Measurements from ENCODE around the gene TRIM7. TPM values are rescaled to one million over a fixed set of nuclear protein-coding genes. Genes with fewer than 3 reads are reported as not detected.

Gene TRIM7
- total and polyA plus RNA-seq, 2 of the 4 experiments (the other 2 are of a cell fraction): 0.54 to 1.0 TPM

DNA sequence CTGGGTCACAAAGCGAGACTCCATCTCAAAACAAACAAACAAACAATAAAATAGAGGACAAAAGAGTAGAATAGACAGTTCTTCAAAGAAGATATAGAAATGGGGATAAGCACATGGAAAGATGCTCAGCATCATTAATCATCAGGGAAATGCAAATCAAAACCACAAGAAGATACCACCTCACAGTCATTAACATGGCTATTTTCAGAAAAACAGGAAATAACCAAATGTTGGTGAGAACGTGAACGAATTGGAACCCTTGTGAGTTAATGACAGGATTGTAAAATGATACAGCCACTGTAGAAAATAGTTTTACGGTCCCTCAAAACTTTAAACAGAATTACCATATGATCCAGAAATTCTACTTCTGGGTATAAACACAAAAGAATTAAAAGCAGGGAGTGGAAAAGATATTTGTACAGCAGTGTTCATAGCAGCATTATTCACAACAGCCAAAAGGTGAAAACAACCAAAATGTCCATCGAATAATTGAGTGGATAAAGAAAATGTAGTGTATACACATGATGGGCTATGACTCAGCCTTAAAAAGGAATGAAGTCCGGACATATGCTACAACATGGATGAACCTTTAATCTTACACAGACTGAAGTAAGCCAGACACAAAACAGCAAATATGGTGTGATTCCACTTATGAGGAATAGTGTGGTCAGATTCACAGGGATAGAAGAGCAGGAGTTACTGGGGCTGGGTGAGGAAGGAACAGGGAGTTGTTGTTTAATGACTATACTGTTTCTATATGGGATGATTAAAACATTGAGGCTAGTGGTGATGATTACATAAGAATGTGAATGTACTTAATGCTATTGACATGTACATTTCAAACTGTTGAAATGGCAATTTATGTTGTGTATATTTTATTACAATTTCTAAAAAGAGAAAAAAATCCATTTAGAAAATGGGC is 37.9 kb downstream of the TRIM7 start:
- ChIA-PET CTCF (interaction anchor here (0.6 kb wide), 1 partner anchor 314 kb away, joined by 5 read pairs; no protein-coding TSS in a partner anchor), POLR2A (ENCODE audit: unreplicated experiment) (no interaction called here)
- no peak overlapping the region for H3K23ac ChIP-seq (ENCODE audit: low read depth, low read length)
- no peaks in the 10 kb centered on the region for H3K79me1 ChIP-seq (ENCODE audit: low read depth in 1 of 2, low read length in 2 of 2)
- intact Hi-C loops (cut with micrococcal nuclease) (no loop called here), in situ Hi-C loops (cut with MboI; ENCODE audit: low sequenced_read_pairs) (no loop called here), dilution Hi-C loops (cut with HindIII; ENCODE audit: low sequenced_read_pairs, unreplicated experiment) (no loop called here)
- WGBS, 2 experiments (ENCODE audit: extremely low coverage in 2 of 2, insufficient read length in 1 of 2): no CpG with 5 or more reads among the region's 6 CpGs
- peaks cover 4% of the 10 kb centered on the region; the same call in 1 of the 2 replicates for H3K4me1 ChIP-seq (ENCODE audit: control insufficient read depth, insufficient read depth, low read length)
- H3K4me2 ChIP-seq (ENCODE audit: low read depth, low read length): no peak overlapping the region
- BruUV-seq (replicated peaks): no TSS peak
- H4K8ac ChIP-seq (ENCODE audit: low read depth in 2 of 2, low read length in 2 of 2): no peak overlapping the region
- no peak overlapping the region for H2BK5ac ChIP-seq (ENCODE audit: low read depth, low read length, poor library complexity, severe bottlenecking)
- H3K36me3 ChIP-seq (ENCODE audit: control insufficient read depth, insufficient read depth, low read length): no peaks in the 10 kb centered on the region
- H3K27ac ChIP-seq (ENCODE audit: insufficient read depth, low read length): no peak overlapping the region
- no peak overlapping the region for H3K56ac ChIP-seq (ENCODE audit: extremely low read depth, insufficient read depth, low read length)
- DNase-seq (no peak), ATAC-seq (ENCODE audit: low read depth) (no peak)
- H2BK120ac ChIP-seq (ENCODE audit: low read depth, low read length): no peak overlapping the region
- H2AFZ ChIP-seq (replicated peaks; ENCODE audit: low read length, poor library complexity): no peak overlapping the region
- H3K27me3 ChIP-seq (ENCODE audit: control insufficient read depth, insufficient read depth, low read length): no peaks in the 10 kb centered on the region
- H3K9me1 ChIP-seq (ENCODE audit: insufficient read depth, low read length): peaks cover 5% of the 10 kb centered on the region
- H4K91ac ChIP-seq (ENCODE audit: insufficient read depth, low read depth, low read length): no peak overlapping the region
- TF ChIP-seq SMC3 (IDR thresholded peaks at IDR 0.05; ENCODE audit: low read depth, low read length): no peak
- no peak for TF ChIP-seq CHD1 (IDR thresholded peaks at IDR 0.05; ENCODE audit: low read depth, low read length)
- TF ChIP-seq RFX5 (IDR thresholded peaks at IDR 0.05; ENCODE audit: low read depth, low read length): no peak
- H3K4ac ChIP-seq (ENCODE audit: low read depth, low read length): no peak overlapping the region
- no peak overlapping the region for H2AK9ac ChIP-seq (replicated peaks; ENCODE audit: low read depth, low read length, poor library complexity)
- no peak overlapping the region for H2BK20ac ChIP-seq (ENCODE audit: low read depth, low read length)
- H2AK5ac ChIP-seq (ENCODE audit: low read depth, low read length): no peak overlapping the region
- H4K5ac ChIP-seq (ENCODE audit: low read depth, low read length): no peak overlapping the region
- H3K9me3 ChIP-seq (ENCODE audit: control insufficient read depth, insufficient read depth, low read length): no peaks in the 10 kb centered on the region
- no peak overlapping the region for H3K18ac ChIP-seq (ENCODE audit: low read depth, low read length)
- H3K4me3 ChIP-seq (ENCODE audit: insufficient read depth, low read depth, low read length): no peak overlapping the region
- H2BK15ac ChIP-seq (ENCODE audit: low read depth, low read length): no peak overlapping the region
- H4K20me1 ChIP-seq (ENCODE audit: insufficient read depth, low read length): no peaks in the 10 kb centered on the region
- H3K9ac ChIP-seq (ENCODE audit: low read depth, low read length): no peak overlapping the region
- H3K14ac ChIP-seq (replicated peaks; ENCODE audit: low read depth, low read length): no peak overlapping the region

All from IMR-90 (cell line).